Activated T-helper 2 cell treated with anti-CD3 and anti-CD28 coated beads, Interferon-gamma antibody, Interleukin-2, Interleukin-4, amounts not matched to agents 10 μg/mL and 5 μg/mL and 100 μg/mL, durations not matched to agents 14 hours and 24 hours and 36 hours (primary cell): ENCODE measurements around the gene EIF5B. TPM values are rescaled to one million over a fixed set of nuclear protein-coding genes. Genes with fewer than 3 reads are reported as not detected.
"Not testable (repeated sequence)": the region's sequence is repeated elsewhere in the genome, so short reads cannot be mapped to it uniquely, and the experiment has no call there.

ENCODE experiments used
- DNase-seq: peaks from one replicate; pipeline ENCODE4 v3.0.0; 2021; ENCODE audit warnings: low spot score
- H3K27ac Mint-ChIP-seq: one replicate; pipeline ENCODE4 v1.8.0; 2021; ENCODE audit warnings: mixed read lengths
- H3K27me3 Mint-ChIP-seq: one replicate; pipeline ENCODE4 v1.8.0; 2021; ENCODE audit warnings: low read depth, mixed read lengths
- H3K36me3 Mint-ChIP-seq: one replicate; pipeline ENCODE4 v1.8.0; 2021; ENCODE audit warnings: low read depth, mixed read lengths
- H3K4me1 Mint-ChIP-seq: one replicate; pipeline ENCODE4 v1.8.0; 2021; ENCODE audit warnings: low read depth, mixed read lengths
- H3K4me3 Mint-ChIP-seq: one replicate; pipeline ENCODE4 v1.8.0; 2021; ENCODE audit warnings: low read depth, mild to moderate bottlenecking, moderate library complexity, mixed read lengths
- H3K9me3 Mint-ChIP-seq: one replicate; pipeline ENCODE4 v1.8.0; 2021; ENCODE audit warnings: mixed read lengths
- intact Hi-C: fragments of 100-400 bp; cut with micrococcal nuclease; formaldehyde crosslinking; loops from one replicate; pipeline ENCODE4 v1.15.1; 2023
- total RNA-seq: library from RNA; stranded (reverse); gene quantifications from 2 replicates; pipeline ENCODE4 v1.2.3, GENCODE V29; 2022

EIF5B gene
- 76.3 and 81.0 TPM in 2 replicates for total RNA-seq

DNA sequence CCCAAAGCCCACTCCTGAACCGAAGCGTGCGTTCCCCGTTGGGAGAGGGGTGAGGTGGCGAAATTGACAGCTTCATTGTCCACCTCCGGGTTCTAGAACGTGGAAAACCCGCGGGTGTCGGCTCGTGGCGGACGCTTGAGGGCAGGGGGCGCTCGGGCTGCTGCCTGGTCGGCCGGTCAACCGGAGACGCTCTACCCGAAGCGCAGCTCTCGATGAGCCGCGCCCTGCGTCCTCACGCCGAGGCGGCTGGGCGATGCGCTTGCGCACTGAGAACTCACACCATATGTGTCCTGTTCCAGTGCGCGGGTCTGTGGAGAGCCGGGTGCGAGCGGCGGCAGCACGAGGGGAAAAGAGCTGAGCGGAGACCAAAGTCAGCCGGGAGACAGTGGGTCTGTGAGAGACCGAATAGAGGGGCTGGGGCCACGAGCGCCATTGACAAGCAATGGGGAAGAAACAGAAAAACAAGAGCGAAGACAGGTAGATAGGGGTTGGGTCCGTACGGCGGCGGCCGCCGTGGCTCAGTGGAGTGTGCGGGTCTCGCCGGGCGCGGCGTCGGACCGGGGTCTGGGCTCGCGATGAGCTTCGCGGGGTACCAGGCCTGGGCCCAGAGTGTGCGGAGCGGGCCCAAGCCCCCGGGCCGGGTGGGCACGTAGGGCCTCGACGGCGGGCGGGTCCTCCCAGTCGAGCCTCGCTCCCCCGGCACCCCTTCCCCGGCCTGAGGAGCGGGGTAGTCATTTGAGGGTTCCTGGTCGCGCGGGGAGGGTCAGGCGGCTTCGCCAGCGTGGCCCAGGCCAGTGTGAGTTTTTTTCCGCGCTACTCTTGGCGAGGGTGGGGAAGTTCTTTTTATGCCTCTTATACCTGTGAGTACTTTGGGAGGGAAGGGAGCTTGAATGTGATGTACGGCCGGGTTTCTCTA lies at the start of gene EIF5B:
Gene EIF5B (plus strand): TSS at position 277 of the 916 bp plus-strand sequence. CDS start 166 bp downstream, at position 443.
- no peaks in the 10 kb centered on the region for H3K27me3 Mint-ChIP-seq
- peak; percentile 89 for DNase-seq
- no peak within 1 kb of the TSS for H3K27ac Mint-ChIP-seq
- H3K4me1 Mint-ChIP-seq, result peaks cover 30% of the 10 kb centered on the region
- H3K36me3 Mint-ChIP-seq, result peaks cover 10% of the 10 kb centered on the region
- H3K4me3 Mint-ChIP-seq, result no peak within 1 kb of the TSS
- intact Hi-C loops, result loop anchor here (1.0 to 5.0 kb wide), 4 partner anchors 183 to 1225 kb away; partner anchors contain the start of genes C2orf15, LIPT1, PDCL3 and TSGA10
- H3K9me3 Mint-ChIP-seq, result no peaks in the 10 kb centered on the region

DNA sequence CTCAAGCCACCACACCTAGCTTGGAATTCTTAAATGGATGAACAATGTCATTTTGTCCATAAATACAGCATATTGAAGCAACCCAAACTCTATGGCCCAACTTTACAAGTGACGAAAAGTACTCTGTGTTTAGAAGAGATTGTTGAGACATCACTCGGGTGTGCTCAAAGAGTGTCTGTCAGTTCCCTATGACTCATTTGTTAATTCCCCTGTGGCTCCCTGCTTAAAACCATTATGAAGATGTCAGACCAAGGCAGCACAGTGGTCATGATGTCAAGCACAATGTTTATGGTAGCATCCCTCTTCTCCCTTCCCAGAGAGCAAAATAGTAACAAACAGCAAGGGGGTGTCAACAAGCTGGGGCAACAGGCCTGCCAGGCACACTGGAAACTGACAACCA lies 39.2 kb upstream of the EIF5B start:
- Mint-ChIP-seq H3K36me3 (peaks cover 3% of the 10 kb centered on the region), H3K9me3 (no peaks in the 10 kb centered on the region), H3K27ac (no peak overlapping the region), H3K4me3 (no peak overlapping the region), H3K4me1 (no peaks in the 10 kb centered on the region), H3K27me3 (no peaks in the 10 kb centered on the region)
- no peak for DNase-seq
- intact Hi-C loops, result no loop called here

DNA sequence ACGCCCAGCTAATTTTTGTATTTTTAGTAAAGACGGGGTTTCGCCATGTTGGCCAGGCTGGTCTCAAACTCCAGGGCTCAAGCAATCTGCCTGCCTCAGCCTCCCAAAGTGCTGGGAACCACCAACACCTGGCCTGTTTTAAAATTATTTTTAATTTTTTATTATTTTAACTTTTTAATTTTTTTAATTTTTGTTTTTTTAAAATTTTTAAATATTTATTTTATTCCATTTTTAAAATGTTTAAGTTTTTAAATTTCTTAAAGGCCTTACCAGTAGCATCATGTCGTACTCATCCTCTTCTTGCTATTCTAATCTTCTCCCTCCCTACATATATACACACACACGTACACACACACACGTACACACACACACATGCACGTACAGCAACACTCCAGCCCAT lies 37.6 kb upstream of the EIF5B start:
- Mint-ChIP-seq H3K9me3 (no peaks in the 10 kb centered on the region), H3K4me1 (no peaks in the 10 kb centered on the region), H3K36me3 (peaks cover 9% of the 10 kb centered on the region), H3K27me3 (no peaks in the 10 kb centered on the region), H3K4me3 (no peak overlapping the region), H3K27ac (no peak overlapping the region)
- intact Hi-C loops, result no loop called here
- DNase-seq, result no peak

- H3K9me3 Mint-ChIP-seq, H3K27ac Mint-ChIP-seq, H3K27me3 Mint-ChIP-seq, H3K4me3 Mint-ChIP-seq, H3K4me1 Mint-ChIP-seq, H3K36me3 Mint-ChIP-seq, DNase-seq, intact Hi-C loops: not testable (repeated sequence)
Measured at GRCh38 chr2:99301097-99301496, 36.1 kb upstream of the EIF5B start, which contains the start of gene LYG1. Gene LYG1 (minus strand): TSS chr2:99301197. CDS start chr2:99295670, 5,527 bp downstream.

DNA sequence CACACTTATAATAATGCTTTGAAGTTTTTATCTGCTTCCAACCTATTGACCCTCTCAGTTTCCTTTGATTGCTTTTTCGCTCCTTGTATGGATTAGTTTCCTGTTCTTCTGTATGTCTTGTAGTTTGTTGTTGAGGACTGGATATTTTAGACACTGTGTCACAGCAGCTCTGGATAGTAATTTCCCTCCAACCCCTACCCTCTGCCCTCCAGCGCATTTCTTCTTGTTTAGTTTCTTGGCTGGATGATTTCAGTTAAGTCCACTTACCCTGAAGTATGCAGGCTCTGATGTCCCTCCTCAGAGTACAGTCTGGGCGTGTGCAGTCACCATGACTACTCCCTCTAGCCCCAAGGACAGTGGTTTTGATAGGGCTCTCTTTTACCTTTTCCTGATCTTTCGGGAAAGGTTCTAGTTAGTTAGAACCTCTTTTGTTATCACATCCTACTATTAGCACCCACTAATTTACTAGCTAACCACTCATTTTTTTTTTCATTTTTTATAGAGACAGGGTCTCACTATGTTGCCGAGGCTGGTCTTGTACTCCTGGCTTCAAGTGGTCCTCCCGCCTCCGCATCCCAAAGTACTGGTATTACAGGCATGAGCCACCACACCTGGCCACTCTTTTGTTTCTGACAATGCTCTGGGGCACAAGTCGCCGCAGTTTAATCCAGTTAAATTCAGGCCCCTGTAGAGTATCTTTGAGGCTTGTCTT lies 19.9 kb upstream of the EIF5B start:
- peaks cover 5% of the 10 kb centered on the region for H3K9me3 Mint-ChIP-seq
- no peak overlapping the region for H3K4me3 Mint-ChIP-seq
- H3K4me1 Mint-ChIP-seq, result no peaks in the 10 kb centered on the region
- no peak for DNase-seq
- intact Hi-C loops, result no loop called here
- H3K27ac Mint-ChIP-seq, result no peak overlapping the region
- no peaks in the 10 kb centered on the region for H3K27me3 Mint-ChIP-seq
- H3K36me3 Mint-ChIP-seq, result peaks cover 61% of the 10 kb centered on the region

GRCh38 chr2:99317873-99318200 lies 19.4 kb upstream of the EIF5B start:
- H3K27me3 Mint-ChIP-seq, intact Hi-C loops, H3K9me3 Mint-ChIP-seq, H3K4me3 Mint-ChIP-seq, DNase-seq, H3K27ac Mint-ChIP-seq, H3K4me1 Mint-ChIP-seq: not testable (repeated sequence)
- peaks cover 59% of the 10 kb centered on the region for H3K36me3 Mint-ChIP-seq

- Mint-ChIP-seq H3K27me3 (no peaks in the 10 kb centered on the region), H3K27ac (no peak overlapping the region), H3K36me3 (peaks cover 70% of the 10 kb centered on the region), H3K4me3 (no peak overlapping the region), H3K9me3 (no peaks in the 10 kb centered on the region), H3K4me1 (peaks cover 1% of the 10 kb centered on the region)
- no peak for DNase-seq
- intact Hi-C loops, result no loop called here
Measured at GRCh38 chr2:99325384-99325783, 11.8 kb upstream of the EIF5B start.

DNA sequence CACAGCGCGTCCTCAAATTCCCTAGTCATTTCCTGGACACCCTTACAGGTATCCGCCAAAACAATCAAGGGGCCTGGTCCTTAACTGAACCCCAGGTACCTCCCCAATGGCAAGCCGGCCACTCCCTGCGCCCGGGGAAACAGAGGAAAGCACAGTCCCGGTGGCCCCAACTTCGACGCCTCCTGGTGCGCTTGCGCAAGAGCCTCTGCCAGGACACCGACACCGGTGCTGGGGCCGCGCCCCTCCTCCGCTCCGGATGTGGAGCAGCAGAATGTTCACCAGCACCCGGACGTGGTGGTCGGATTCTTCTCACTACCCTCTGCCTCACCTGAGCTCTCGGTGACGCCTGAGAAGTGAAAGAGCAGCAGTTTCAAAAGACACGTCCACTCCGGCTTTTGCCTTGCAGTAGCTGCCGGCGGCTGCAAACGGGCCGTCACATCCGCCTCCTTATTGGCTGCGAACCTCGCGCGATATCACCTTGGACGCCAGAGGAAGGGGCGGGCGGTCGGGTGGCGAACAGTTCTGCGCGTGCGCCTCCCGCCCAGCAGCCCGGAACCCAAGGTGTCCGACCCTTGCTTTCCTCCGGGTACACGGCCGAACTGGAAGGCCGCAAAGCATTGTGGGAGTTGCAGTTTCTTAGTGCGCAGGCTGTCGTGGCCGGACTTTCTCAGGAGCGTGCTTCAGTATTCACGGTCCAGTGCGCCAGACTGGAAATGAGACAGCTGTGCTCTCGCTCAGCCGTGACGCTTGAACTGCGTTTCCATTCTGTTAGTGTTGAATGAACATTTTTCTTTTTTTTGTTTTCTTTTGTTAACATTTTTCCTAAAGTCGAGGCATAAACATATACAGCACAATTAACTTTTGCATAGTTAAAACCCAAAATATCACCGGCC lies 1.0 kb upstream of the EIF5B start, which contains the start of gene TXNDC9:
Gene TXNDC9 (minus strand): TSS at position 423 of the 893 bp plus-strand sequence. CDS start 3,123 bp downstream, outside the sequence.
- H3K27me3 Mint-ChIP-seq, result no peaks in the 10 kb centered on the region
- peaks cover 24% of the 10 kb centered on the region for H3K4me1 Mint-ChIP-seq
- intact Hi-C loops, result loop anchor here (1.0 to 5.0 kb wide), 5 partner anchors 154 to 1227 kb away; partner anchors contain the start of genes LIPT1, MITD1, MRPL30 and PDCL3
- peaks cover 19% of the 10 kb centered on the region for H3K36me3 Mint-ChIP-seq
- DNase-seq, result peak; percentile 98
- H3K9me3 Mint-ChIP-seq, result no peaks in the 10 kb centered on the region
- no peak within 1 kb of the TSS for H3K27ac Mint-ChIP-seq
- H3K4me3 Mint-ChIP-seq, result no peak within 1 kb of the TSS

- H3K9me3 Mint-ChIP-seq, result no peaks in the 10 kb centered on the region
- H3K36me3 Mint-ChIP-seq, result peaks cover 16% of the 10 kb centered on the region
- intact Hi-C loops, result loop anchor here (1.0 to 5.0 kb wide), 6 partner anchors 154 to 1226 kb away; partner anchors contain the start of genes C2orf15, LIPT1, MITD1 and MRPL30
- no peak overlapping the region for H3K4me3 Mint-ChIP-seq
- H3K4me1 Mint-ChIP-seq, result peaks cover 28% of the 10 kb centered on the region
- no peaks in the 10 kb centered on the region for H3K27me3 Mint-ChIP-seq
- H3K27ac Mint-ChIP-seq, result no peak overlapping the region
- DNase-seq, result no peak
Measured at GRCh38 chr2:99336804-99337112, 431 bp upstream of the EIF5B start.

DNA sequence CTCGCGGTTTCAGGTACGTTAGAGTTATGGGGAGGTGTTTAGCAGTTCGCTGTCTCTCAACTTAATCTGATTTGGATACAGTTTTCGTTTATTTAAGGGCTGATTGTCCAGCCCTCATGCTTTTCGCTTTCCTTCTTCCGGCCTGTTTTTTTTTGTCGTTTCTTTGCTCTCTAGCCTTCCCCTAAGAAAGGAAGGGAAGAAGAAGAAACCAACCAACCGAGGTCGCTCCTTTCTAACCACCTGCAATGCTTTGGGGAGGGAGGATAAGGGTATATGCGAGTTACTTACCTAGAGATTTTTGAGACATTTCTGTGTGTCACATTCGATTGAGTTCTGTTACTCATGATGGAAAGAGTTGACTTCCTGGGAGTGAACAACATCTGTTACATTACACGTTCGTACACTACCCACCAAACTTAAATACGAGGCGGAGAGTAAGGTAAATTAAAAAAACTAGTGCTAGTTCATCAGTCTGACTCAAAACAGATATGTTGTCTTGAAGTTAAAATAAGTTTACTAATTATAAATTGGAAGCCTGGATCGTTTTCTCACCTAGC lies 918 bp downstream of the EIF5B start:
- Mint-ChIP-seq H3K27me3 (no peaks in the 10 kb centered on the region), H3K27ac (no peak overlapping the region), H3K4me1 (peaks cover 29% of the 10 kb centered on the region), H3K36me3 (peaks cover 3% of the 10 kb centered on the region), H3K4me3 (no peak overlapping the region), H3K9me3 (no peaks in the 10 kb centered on the region)
- intact Hi-C loops, result loop anchor here (5.0 kb wide), 1 partner anchor 726 kb away; no protein-coding TSS in a partner anchor
- no peak for DNase-seq

DNA sequence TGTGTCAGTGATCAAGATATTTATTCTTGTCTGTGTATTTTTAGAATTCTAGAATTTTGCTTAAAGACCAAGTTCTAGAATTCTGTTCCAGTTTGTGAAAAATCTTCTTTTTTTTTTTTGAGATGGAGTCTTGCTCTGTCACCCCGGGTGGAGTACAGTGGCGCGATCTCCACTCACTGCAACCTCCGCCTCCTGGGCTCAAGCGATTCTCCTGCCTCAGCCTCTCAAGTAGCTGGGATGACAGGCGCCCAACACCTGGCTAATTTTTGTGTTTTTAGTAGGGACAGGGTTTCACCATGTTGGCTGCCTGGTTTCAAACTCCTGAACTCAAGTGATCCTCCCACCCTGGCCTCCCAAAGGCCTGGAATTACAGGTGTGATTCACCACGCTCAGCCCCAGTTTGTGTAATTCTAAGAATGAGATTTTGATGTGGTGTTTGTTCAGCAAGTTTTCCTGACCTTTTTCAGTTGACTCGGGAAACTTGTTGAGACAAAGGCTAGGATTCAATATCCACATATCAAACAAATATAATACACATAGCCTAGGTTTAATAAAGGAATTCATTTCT lies 3.6 kb downstream of the EIF5B start:
- Mint-ChIP-seq H3K27ac (no peak overlapping the region), H3K27me3 (no peaks in the 10 kb centered on the region), H3K4me3 (no peak overlapping the region)

GRCh38 chr2:99342536-99342935 lies 5.3 kb downstream of the EIF5B start:
- peaks cover 25% of the 10 kb centered on the region for H3K4me1 Mint-ChIP-seq
- no peak overlapping the region for H3K4me3 Mint-ChIP-seq
- intact Hi-C loops, result no loop called here
- no peak overlapping the region for H3K27ac Mint-ChIP-seq
- H3K36me3 Mint-ChIP-seq, result peaks cover 8% of the 10 kb centered on the region
- DNase-seq, result no peak
- no peaks in the 10 kb centered on the region for H3K9me3 Mint-ChIP-seq
- no peaks in the 10 kb centered on the region for H3K27me3 Mint-ChIP-seq

More for the DNA sequence above, 3.6 kb downstream of the EIF5B start:
- Mint-ChIP-seq H3K4me1 (peaks cover 19% of the 10 kb centered on the region), H3K9me3 (no peaks in the 10 kb centered on the region), H3K36me3 (peaks cover 4% of the 10 kb centered on the region)
- DNase-seq, result no peak
- intact Hi-C loops, result no loop called here
